ENCODE results near the gene FOXF1.

Gene FOXF1

GRCh38 chr16:86550281-86550680, 40.0 kb downstream of the FOXF1 start:
- Histone ChIP-seq H3K36me3 (ENCODE audit: insufficient read depth, low read length) (peaks cover 15% of the 10 kb centered on the region; the same call in 1 of the 2 replicates), H3K27ac (ENCODE audit: low read depth, low read length) (no peak overlapping the region), H3K4me1 (ENCODE audit: control insufficient read depth, insufficient read depth, low read length, unreplicated experiment) (peaks cover 5% of the 10 kb centered on the region), H3K79me2 (ENCODE audit: control insufficient read depth, insufficient read depth, low read length, unreplicated experiment) (peaks cover 11% of the 10 kb centered on the region), H2AFZ (ENCODE audit: low read length, unreplicated experiment) (no peak overlapping the region), H3K27me3 (ENCODE audit: insufficient read depth, low read length) (no peaks in the 10 kb centered on the region), H3K4me3 (ENCODE audit: low read depth, low read length) (no peak overlapping the region)

GRCh38 chr16:86553356-86553755, 43.0 kb downstream of the FOXF1 start:
- Histone ChIP-seq H2AFZ (ENCODE audit: low read length, unreplicated experiment) (no peak overlapping the region), H3K27ac (ENCODE audit: low read depth, low read length) (no peak overlapping the region), H3K4me3 (ENCODE audit: low read depth, low read length) (no peak overlapping the region), H3K4me1 (ENCODE audit: control insufficient read depth, insufficient read depth, low read length, unreplicated experiment) (peaks cover 13% of the 10 kb centered on the region), H3K27me3 (ENCODE audit: insufficient read depth, low read length) (no peaks in the 10 kb centered on the region), H3K79me2 (ENCODE audit: control insufficient read depth, insufficient read depth, low read length, unreplicated experiment) (peaks cover 11% of the 10 kb centered on the region), H3K36me3 (ENCODE audit: insufficient read depth, low read length) (peaks cover 15% of the 10 kb centered on the region; the same call in 1 of the 2 replicates)

- Histone ChIP-seq H2AFZ (ENCODE audit: low read length, unreplicated experiment) (peak overlapping the region; percentile 90), H3K79me2 (ENCODE audit: control insufficient read depth, insufficient read depth, low read length, unreplicated experiment) (peaks cover 11% of the 10 kb centered on the region), H3K4me1 (ENCODE audit: control insufficient read depth, insufficient read depth, low read length, unreplicated experiment) (peaks cover 13% of the 10 kb centered on the region), H3K27ac (ENCODE audit: low read depth, low read length) (peak overlapping the region; percentile 32; the same call in 1 of the 2 replicates), H3K36me3 (ENCODE audit: insufficient read depth, low read length) (peaks cover 15% of the 10 kb centered on the region; the same call in 1 of the 2 replicates), H3K4me3 (ENCODE audit: low read depth, low read length) (peak overlapping the region; percentile 82), H3K27me3 (ENCODE audit: insufficient read depth, low read length) (no peaks in the 10 kb centered on the region)
Observed at GRCh38 chr16:86554599-86554916, 44.2 kb downstream of the FOXF1 start.

- H2AFZ ChIP-seq (ENCODE audit: low read length, unreplicated experiment): peak within 1 kb of the TSS; percentile 90
- H3K4me1 ChIP-seq (ENCODE audit: control insufficient read depth, insufficient read depth, low read length, unreplicated experiment): peaks cover 13% of the 10 kb centered on the region
- H3K27me3 ChIP-seq (ENCODE audit: insufficient read depth, low read length): no peaks in the 10 kb centered on the region
- H3K27ac ChIP-seq (ENCODE audit: low read depth, low read length): peak within 1 kb of the TSS; percentile 54; the same call in 1 of the 2 replicates
- H3K36me3 ChIP-seq (ENCODE audit: insufficient read depth, low read length): peaks cover 15% of the 10 kb centered on the region; the same call in 1 of the 2 replicates
- peak within 1 kb of the TSS; percentile 82 for H3K4me3 ChIP-seq (ENCODE audit: low read depth, low read length)
- H3K79me2 ChIP-seq (ENCODE audit: control insufficient read depth, insufficient read depth, low read length, unreplicated experiment): peaks cover 11% of the 10 kb centered on the region
Observed at GRCh38 chr16:86554917-86555703, 44.8 kb downstream of the FOXF1 start, which contains the start of gene MTHFSD. MTHFSD (minus strand) TSS chr16:86555235; CDS start chr16:86555184, 51 bp downstream.

- Histone ChIP-seq H3K27ac (ENCODE audit: low read depth, low read length) (peak overlapping the region; percentile 54; the same call in 1 of the 2 replicates), H3K4me1 (ENCODE audit: control insufficient read depth, insufficient read depth, low read length, unreplicated experiment) (peaks cover 13% of the 10 kb centered on the region), H3K79me2 (ENCODE audit: control insufficient read depth, insufficient read depth, low read length, unreplicated experiment) (peaks cover 11% of the 10 kb centered on the region), H3K27me3 (ENCODE audit: insufficient read depth, low read length) (no peaks in the 10 kb centered on the region), H2AFZ (ENCODE audit: low read length, unreplicated experiment) (peak overlapping the region; percentile 4), H3K36me3 (ENCODE audit: insufficient read depth, low read length) (0 out of 2 replicates have a peak, but pooled peaks cover 10% of the 10 kb centered on the region), H3K4me3 (ENCODE audit: low read depth, low read length) (peak overlapping the region; percentile 82)
Observed at GRCh38 chr16:86555704-86556075, 45.4 kb downstream of the FOXF1 start.

- no peak overlapping the region for H3K27ac ChIP-seq (ENCODE audit: low read depth, low read length)
- no peaks in the 10 kb centered on the region for H3K27me3 ChIP-seq (ENCODE audit: insufficient read depth, low read length)
- 0 out of 2 replicates have a peak, but pooled peaks cover 6% of the 10 kb centered on the region for H3K36me3 ChIP-seq (ENCODE audit: insufficient read depth, low read length)
- no peak overlapping the region for H3K4me3 ChIP-seq (ENCODE audit: low read depth, low read length)
- H2AFZ ChIP-seq (ENCODE audit: low read length, unreplicated experiment): no peak overlapping the region
- peaks cover 11% of the 10 kb centered on the region for H3K79me2 ChIP-seq (ENCODE audit: control insufficient read depth, insufficient read depth, low read length, unreplicated experiment)
- H3K4me1 ChIP-seq (ENCODE audit: control insufficient read depth, insufficient read depth, low read length, unreplicated experiment): peaks cover 13% of the 10 kb centered on the region
Observed at GRCh38 chr16:86556576-86556975, 46.2 kb downstream of the FOXF1 start.

DNA sequence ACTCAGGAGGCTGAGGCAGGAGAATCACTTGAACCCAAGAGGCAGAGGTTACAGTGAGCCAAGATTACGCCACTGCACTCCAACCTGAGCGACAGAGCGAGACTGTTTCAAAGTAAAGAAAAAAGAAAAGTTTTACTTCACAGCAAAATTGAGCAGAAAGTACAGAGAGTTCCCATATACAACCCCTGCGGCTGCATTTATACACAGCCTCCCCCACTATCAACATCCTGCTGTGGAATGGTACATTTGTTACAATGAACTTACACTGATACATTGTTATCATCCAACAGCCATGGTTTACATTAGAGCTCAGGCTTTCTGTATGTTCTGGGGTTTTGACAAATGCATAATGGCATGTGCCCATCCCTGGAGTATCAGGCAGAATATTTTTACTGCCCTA, 47.3 kb downstream of the FOXF1 start:
- H3K36me3 ChIP-seq (ENCODE audit: insufficient read depth, low read length): 0 out of 2 replicates have a peak, but pooled peaks cover 3% of the 10 kb centered on the region
- H3K4me1 ChIP-seq (ENCODE audit: control insufficient read depth, insufficient read depth, low read length, unreplicated experiment): peaks cover 13% of the 10 kb centered on the region
- peaks cover 11% of the 10 kb centered on the region for H3K79me2 ChIP-seq (ENCODE audit: control insufficient read depth, insufficient read depth, low read length, unreplicated experiment)
- no peak overlapping the region for H2AFZ ChIP-seq (ENCODE audit: low read length, unreplicated experiment)
- no peak overlapping the region for H3K4me3 ChIP-seq (ENCODE audit: low read depth, low read length)
- no peaks in the 10 kb centered on the region for H3K27me3 ChIP-seq (ENCODE audit: insufficient read depth, low read length)
- H3K27ac ChIP-seq (ENCODE audit: low read depth, low read length): no peak overlapping the region

DNA sequence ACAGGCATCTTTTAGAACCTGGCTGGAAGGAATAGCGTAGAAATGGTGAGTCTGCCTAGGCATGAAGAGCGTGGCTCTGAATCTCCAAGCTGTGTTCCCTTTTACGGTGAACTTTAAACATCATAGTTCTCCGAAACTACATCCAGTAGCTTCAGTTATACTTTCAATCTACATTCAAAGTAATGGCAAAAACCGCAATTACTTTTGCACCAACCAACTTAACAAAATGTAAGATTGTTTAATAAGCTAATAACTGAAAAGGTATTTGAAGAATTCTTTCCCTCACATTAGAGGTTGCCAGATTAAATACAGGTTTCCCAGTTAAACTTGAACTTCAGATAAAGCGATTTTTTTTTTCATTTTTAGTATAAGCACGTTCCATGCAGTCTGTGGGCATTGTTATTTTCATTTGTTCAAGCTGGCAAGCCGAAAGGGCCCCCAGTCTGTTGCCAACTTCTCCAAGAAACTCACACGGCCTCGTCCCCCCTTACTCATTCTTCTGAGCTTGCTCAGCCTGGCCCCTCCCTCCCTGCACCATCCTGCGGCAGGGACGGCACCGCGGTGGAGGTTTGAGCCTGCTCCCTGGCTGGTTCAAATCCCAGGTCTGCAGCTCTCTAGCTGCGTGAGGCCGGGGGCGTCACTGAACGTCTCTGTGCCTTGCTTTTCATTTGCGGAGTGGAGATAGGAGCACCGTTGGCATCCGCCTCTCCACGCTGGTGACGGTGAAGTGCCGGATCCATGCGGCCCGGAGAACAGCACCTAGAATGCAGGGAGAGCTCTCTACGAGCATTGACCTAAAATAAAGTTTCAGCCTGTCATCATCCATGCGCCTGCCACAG, 48.2 kb downstream of the FOXF1 start:
- H3K36me3 ChIP-seq (ENCODE audit: insufficient read depth, low read length): 0 out of 2 replicates have a peak, but pooled peaks cover 3% of the 10 kb centered on the region
- peaks cover 17% of the 10 kb centered on the region for H3K4me1 ChIP-seq (ENCODE audit: control insufficient read depth, insufficient read depth, low read length, unreplicated experiment)
- H3K4me3 ChIP-seq (ENCODE audit: low read depth, low read length): no peak overlapping the region
- H3K27me3 ChIP-seq (ENCODE audit: insufficient read depth, low read length): no peaks in the 10 kb centered on the region
- no peak overlapping the region for H3K27ac ChIP-seq (ENCODE audit: low read depth, low read length)
- peaks cover 11% of the 10 kb centered on the region for H3K79me2 ChIP-seq (ENCODE audit: control insufficient read depth, insufficient read depth, low read length, unreplicated experiment)
- H2AFZ ChIP-seq (ENCODE audit: low read length, unreplicated experiment): no peak overlapping the region

GRCh38 chr16:86559802-86560305, 49.5 kb downstream of the FOXF1 start:
- H2AFZ ChIP-seq (ENCODE audit: low read length, unreplicated experiment): no peak overlapping the region
- peaks cover 16% of the 10 kb centered on the region for H3K4me1 ChIP-seq (ENCODE audit: control insufficient read depth, insufficient read depth, low read length, unreplicated experiment)
- peaks cover 5% of the 10 kb centered on the region for H3K79me2 ChIP-seq (ENCODE audit: control insufficient read depth, insufficient read depth, low read length, unreplicated experiment)
- H3K27me3 ChIP-seq (ENCODE audit: insufficient read depth, low read length): no peaks in the 10 kb centered on the region
- no peaks in the 10 kb centered on the region for H3K36me3 ChIP-seq (ENCODE audit: insufficient read depth, low read length)
- H3K27ac ChIP-seq (ENCODE audit: low read depth, low read length): no peak overlapping the region
- no peak overlapping the region for H3K4me3 ChIP-seq (ENCODE audit: low read depth, low read length)

DNA sequence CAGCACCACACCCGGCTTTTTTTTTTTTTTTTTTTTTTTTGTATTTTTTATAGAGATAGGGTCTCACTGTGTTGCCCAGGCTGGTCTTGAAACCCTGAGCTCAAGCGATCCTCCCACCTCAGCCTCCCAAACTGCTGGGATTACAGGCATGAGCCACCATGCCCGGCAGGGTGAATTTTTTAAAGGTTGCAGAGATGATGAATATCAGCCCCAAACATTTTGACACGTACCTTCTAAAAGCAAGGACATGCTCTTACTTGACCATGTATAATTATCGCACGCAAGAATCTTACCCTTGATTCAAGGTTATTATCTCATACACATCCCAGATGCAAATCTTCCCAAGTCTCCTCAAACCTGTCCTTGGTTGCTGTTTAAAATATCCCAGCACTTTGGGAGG, 52.0 kb downstream of the FOXF1 start:
- Histone ChIP-seq H3K27me3 (ENCODE audit: insufficient read depth, low read length) (no peaks in the 10 kb centered on the region), H3K27ac (ENCODE audit: low read depth, low read length) (no peak overlapping the region), H3K4me3 (ENCODE audit: low read depth, low read length) (no peak overlapping the region), H2AFZ (ENCODE audit: low read length, unreplicated experiment) (no peak overlapping the region), H3K4me1 (ENCODE audit: control insufficient read depth, insufficient read depth, low read length, unreplicated experiment) (peaks cover 12% of the 10 kb centered on the region), H3K79me2 (ENCODE audit: control insufficient read depth, insufficient read depth, low read length, unreplicated experiment) (peaks cover 19% of the 10 kb centered on the region), H3K36me3 (ENCODE audit: insufficient read depth, low read length) (no peaks in the 10 kb centered on the region)

All from ACC112 (cell line).